CD8-positive, alpha-beta memory T cell (primary cell): ENCODE results near the gene UNC13A. TPM values are rescaled to one million over a fixed set of nuclear protein-coding genes. Genes with fewer than 3 reads are reported as not detected.

Experiments
- CTCF ChIA-PET: fragments of 350-600 bp; sonication (Branson Sonifier 250); formaldehyde crosslinking; loops from one replicate; lab custom pipeline; 2021; ENCODE audit warnings: antibody characterized with exemption; lab: Charles Lee
- POLR2A ChIA-PET: fragments of 350-600 bp; sonication (Branson Sonifier 250); formaldehyde crosslinking; loops from one replicate; lab custom pipeline; 2021; ENCODE audit warnings: antibody characterized with exemption; lab: Charles Lee
- DNase-seq, 5 donors: peaks; one replicate each; pipeline versions ENCODE4 v3.0.0 to v3.0.0-alpha.2; 2020 to 2022; ENCODE audit warnings: mixed read lengths in 1 of 5
- H3K27ac ChIP-seq: one replicate; pipeline ENCODE4 v1.7.0; 2013; ENCODE audit warnings: low read depth, mild to moderate bottlenecking, low read length, moderate library complexity
- H3K27me3 ChIP-seq: 2 replicates; pipeline ENCODE4 v1.7.0; 2013; ENCODE audit warnings: low read length, mild to moderate bottlenecking; ENCODE audit not compliant: insufficient read depth, poor library complexity, severe bottlenecking
- H3K36me3 ChIP-seq: 2 replicates; pipeline ENCODE4 v1.7.0; 2013; ENCODE audit warnings: mild to moderate bottlenecking, low read length, moderate library complexity; ENCODE audit not compliant: insufficient read depth
- H3K4me1 ChIP-seq: 2 replicates; pipeline ENCODE4 v1.7.0; 2013; ENCODE audit warnings: mild to moderate bottlenecking, low read length, moderate library complexity; ENCODE audit not compliant: insufficient read depth
- H3K4me3 ChIP-seq: 2 replicates; pipeline ENCODE4 v1.7.0; 2013; ENCODE audit warnings: mild to moderate bottlenecking, low read length
- H3K9me3 ChIP-seq: 2 replicates; pipeline ENCODE4 v1.7.0; 2013; ENCODE audit warnings: mild to moderate bottlenecking, low read length
- H3K27ac Mint-ChIP-seq, 8 donors: one replicate each; pipeline ENCODE4 v1.8.0; 2020 to 2021; ENCODE audit warnings: mixed read lengths in 8 of 8, mild to moderate bottlenecking in 6 of 8, inconsistent platforms in 3 of 8, moderate library complexity in 3 of 8
- H3K27me3 Mint-ChIP-seq, 2 donors: one replicate each; pipeline ENCODE4 v1.8.0; 2020 to 2021; ENCODE audit warnings: mixed read lengths in 2 of 2, mild to moderate bottlenecking in 1 of 2, moderate library complexity in 1 of 2
- H3K36me3 Mint-ChIP-seq, 3 donors: one replicate each; pipeline ENCODE4 v1.8.0; 2020 to 2021; ENCODE audit warnings: mixed read lengths in 3 of 3, inconsistent platforms in 1 of 3, mild to moderate bottlenecking in 1 of 3
- H3K4me1 Mint-ChIP-seq, 3 donors: one replicate each; pipeline ENCODE4 v1.8.0; 2020 to 2021; ENCODE audit warnings: mixed read lengths in 3 of 3, inconsistent platforms in 1 of 3, mild to moderate bottlenecking in 1 of 3
- H3K4me3 Mint-ChIP-seq, 7 donors: one replicate each; pipeline ENCODE4 v1.8.0; 2020 to 2021; ENCODE audit warnings: mixed read lengths in 7 of 7, mild to moderate bottlenecking in 6 of 7, moderate library complexity in 4 of 7, inconsistent platforms in 2 of 7
- H3K9me3 Mint-ChIP-seq, 5 donors: one replicate each; pipeline ENCODE4 v1.8.0; 2020 to 2022; ENCODE audit warnings: mixed read lengths in 5 of 5, mild to moderate bottlenecking in 3 of 5, moderate library complexity in 2 of 5, inconsistent platforms in 1 of 5
- polyA plus RNA-seq: library from polyadenylated mRNA; unstranded; fragments of 300-500 nt; fragmentation: Illumina TruSeq; gene quantifications from one replicate; pipeline ENCODE4 v1.2.3, GENCODE V29; 2021
- total RNA-seq, 2 experiments: library from RNA; stranded (reverse); gene quantifications; one replicate each; pipeline ENCODE4 v1.2.3, GENCODE V29; 2021

UNC13A gene
- total and polyA plus RNA-seq, 3 experiments from 2014 or later = not detected

DNA sequence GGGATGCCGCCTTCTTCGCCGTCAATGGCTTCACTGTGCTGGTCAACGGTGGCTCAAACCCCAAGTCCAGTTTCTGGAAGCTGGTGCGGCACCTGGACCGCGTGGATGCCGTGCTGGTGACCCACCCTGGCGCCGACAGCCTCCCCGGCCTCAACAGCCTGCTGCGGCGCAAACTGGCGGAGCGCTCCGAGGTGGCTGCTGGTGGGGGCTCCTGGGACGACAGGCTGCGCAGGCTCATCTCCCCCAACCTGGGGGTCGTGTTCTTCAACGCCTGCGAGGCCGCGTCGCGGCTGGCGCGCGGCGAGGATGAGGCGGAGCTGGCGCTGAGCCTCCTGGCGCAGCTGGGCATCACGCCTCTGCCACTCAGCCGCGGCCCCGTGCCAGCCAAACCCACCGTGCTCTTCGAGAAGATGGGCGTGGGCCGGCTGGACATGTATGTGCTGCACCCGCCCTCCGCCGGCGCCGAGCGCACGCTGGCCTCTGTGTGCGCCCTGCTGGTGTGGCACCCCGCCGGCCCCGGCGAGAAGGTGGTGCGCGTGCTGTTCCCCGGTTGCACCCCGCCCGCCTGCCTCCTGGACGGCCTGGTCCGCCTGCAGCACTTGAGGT, 38.1 kb upstream of the UNC13A start:
- POLR2A ChIA-PET = interaction anchor here (0.7 kb wide), 1 partner anchor 206 kb away, joined by 3 read pairs; the partner anchor contains the start of gene CCDC124

DNA sequence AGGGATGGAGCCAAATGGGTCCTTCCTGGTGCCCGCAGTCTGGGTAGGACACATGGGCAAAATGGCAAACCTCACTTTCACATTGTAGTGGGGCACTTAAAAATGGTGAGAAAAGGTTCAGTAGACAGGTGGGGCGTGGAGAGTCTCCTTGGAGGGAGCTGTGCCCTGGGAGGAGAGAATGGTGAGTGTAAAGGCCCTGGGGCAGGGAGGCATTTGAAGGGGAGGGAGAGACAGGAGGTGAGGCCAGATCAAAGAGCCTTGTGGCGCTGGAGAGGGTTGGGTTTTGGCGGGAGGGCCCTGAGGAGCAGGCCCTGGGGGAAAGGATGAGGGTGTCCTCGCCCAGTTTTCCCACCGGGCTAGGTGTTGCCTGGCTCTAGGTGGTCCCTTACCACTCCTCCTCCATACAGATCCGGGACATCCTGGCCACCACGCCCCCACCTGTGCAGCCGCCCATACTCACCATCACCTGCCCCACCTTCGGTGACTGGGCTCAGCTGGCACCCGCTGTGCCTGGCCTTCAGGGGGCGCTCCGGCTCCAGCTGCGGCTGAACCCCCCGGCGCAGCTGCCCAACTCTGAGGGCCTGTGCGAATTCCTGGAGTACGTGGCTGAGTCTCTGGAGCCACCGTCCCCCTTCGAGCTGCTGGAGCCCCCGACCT, 37.4 kb upstream of the UNC13A start:
- ChIA-PET CTCF (interaction anchor here (0.9 to 1.5 kb wide), 3 partner anchors 12 to 130 kb away, joined by 3 to 5 read pairs (median 3); no protein-coding TSS in a partner anchor), POLR2A (no interaction called here)
- no peak for DNase-seq
- Histone ChIP-seq H3K4me1 (peaks cover 18% of the 10 kb centered on the region), H3K27ac (no peak overlapping the region), H3K9me3 (no peaks in the 10 kb centered on the region), H3K4me3 (no peak overlapping the region), H3K27me3 (no peaks in the 10 kb centered on the region), H3K36me3 (peaks cover 4% of the 10 kb centered on the region)
- peak overlapping the region in 2 of 8 donors; percentile 47 to 69 for H3K27ac Mint-ChIP-seq
- H3K27me3 Mint-ChIP-seq = no peaks in the 10 kb centered on the region
- H3K9me3 Mint-ChIP-seq = no peaks in the 10 kb centered on the region
- peaks cover 27 to 56% (median 27%) of the 10 kb centered on the region in 3 donors for H3K4me1 Mint-ChIP-seq
- peaks cover 0 to 71% (median 10%) of the 10 kb centered on the region in 3 donors for H3K36me3 Mint-ChIP-seq
- peak overlapping the region in 1 of 7 donors; percentile 73 for H3K4me3 Mint-ChIP-seq

More for the DNA sequence above, 38.1 kb upstream of the UNC13A start:
- H3K4me1 ChIP-seq = peaks cover 11% of the 10 kb centered on the region
- peaks cover 25 to 56% (median 27%) of the 10 kb centered on the region in 3 donors for H3K4me1 Mint-ChIP-seq
- DNase-seq = no peak
- CTCF ChIA-PET = interaction anchor here (1.4 to 1.5 kb wide), 2 partner anchors 11 to 129 kb away, joined by 3 to 5 read pairs; no protein-coding TSS in a partner anchor
- no peak overlapping the region for H3K27ac ChIP-seq
- no peak overlapping the region for H3K4me3 ChIP-seq
- no peaks in the 10 kb centered on the region for H3K27me3 ChIP-seq
- no peaks in the 10 kb centered on the region for H3K9me3 Mint-ChIP-seq
- H3K27ac Mint-ChIP-seq = no peak overlapping the region
- peaks cover 4% of the 10 kb centered on the region for H3K36me3 ChIP-seq
- H3K27me3 Mint-ChIP-seq = no peaks in the 10 kb centered on the region
- no peaks in the 10 kb centered on the region for H3K9me3 ChIP-seq
- no peak overlapping the region for H3K4me3 Mint-ChIP-seq
- peaks cover 3 to 77% (median 11%) of the 10 kb centered on the region in 3 donors for H3K36me3 Mint-ChIP-seq

DNA sequence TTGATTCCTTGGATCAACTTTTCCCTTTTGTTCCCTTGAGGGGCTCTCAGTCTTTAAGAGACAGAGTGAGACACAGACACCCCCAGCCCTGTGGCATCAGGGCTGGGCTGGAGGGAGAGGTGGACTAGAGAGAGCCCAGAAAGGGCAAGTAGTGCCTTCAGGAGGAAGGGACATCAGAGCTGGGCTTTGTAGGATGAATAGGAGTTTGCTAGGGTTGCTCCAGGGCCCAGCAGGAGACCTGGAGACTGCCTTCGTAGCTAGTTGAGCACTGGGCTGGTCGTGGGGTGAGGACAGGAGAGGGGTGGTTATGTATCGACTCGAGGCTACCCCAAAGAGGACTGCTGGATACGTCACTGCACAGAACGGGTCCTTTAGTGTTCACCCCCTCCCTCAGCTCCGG, 36.5 kb upstream of the UNC13A start:
- Mint-ChIP-seq H3K36me3 (peaks cover 0 to 69% (median 10%) of the 10 kb centered on the region in 3 donors), H3K4me3 (no peak overlapping the region), H3K9me3 (no peaks in the 10 kb centered on the region), H3K27ac (peak overlapping the region in 4 of 8 donors; percentile 46 to 85 (median 79)), H3K27me3 (no peaks in the 10 kb centered on the region), H3K4me1 (peaks cover 25 to 55% (median 27%) of the 10 kb centered on the region in 3 donors)
- ChIA-PET POLR2A (interaction anchor here (0.6 kb wide), 1 partner anchor 18 kb away, joined by 4 read pairs; no protein-coding TSS in a partner anchor), CTCF (interaction anchor here (0.9 kb wide), 1 partner anchor 19 kb away, joined by 3 read pairs; no protein-coding TSS in a partner anchor)
- H3K27me3 ChIP-seq = no peaks in the 10 kb centered on the region
- peaks cover 4% of the 10 kb centered on the region for H3K36me3 ChIP-seq
- DNase-seq = no peak
- H3K4me3 ChIP-seq = no peak overlapping the region
- H3K4me1 ChIP-seq = peaks cover 25% of the 10 kb centered on the region
- H3K27ac ChIP-seq = no peak overlapping the region
- H3K9me3 ChIP-seq = no peaks in the 10 kb centered on the region

DNA sequence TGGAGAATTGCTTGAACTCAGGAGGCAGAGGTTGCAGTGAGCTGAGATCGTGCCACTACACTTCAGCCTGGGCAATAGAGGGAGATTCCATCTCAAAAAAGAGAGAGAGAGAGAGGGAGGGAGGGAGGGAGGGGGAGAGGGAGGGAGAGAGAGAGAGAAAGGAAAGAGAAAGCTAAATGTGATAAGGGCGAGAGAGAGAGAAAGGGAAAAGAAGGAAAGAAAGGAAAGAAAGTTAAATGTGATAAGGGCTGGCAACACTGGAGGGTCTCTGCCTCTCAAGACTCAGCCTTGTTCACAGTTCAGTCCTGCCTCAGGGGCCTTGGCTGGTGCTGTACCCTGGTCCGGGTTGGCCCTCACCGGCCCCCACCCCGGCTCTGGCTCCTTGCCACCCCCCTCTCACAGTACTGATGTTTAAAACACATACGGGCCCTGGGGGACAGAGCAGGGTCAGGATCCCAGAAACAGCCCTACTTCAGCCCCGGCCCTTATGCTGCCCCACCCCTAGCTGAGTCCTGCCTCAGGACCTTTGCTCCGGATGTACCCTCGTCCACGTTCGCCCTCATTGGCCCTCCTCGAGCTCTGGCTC, 34.6 kb upstream of the UNC13A start:
- Histone ChIP-seq H3K36me3 (peaks cover 4% of the 10 kb centered on the region), H3K4me1 (peaks cover 32% of the 10 kb centered on the region), H3K27me3 (no peaks in the 10 kb centered on the region), H3K27ac (no peak overlapping the region), H3K4me3 (no peak overlapping the region), H3K9me3 (no peaks in the 10 kb centered on the region)
- peak overlapping the region in 3 of 7 donors; percentile 16 to 79 (median 31) for H3K4me3 Mint-ChIP-seq
- DNase-seq = no peak
- CTCF ChIA-PET = interaction anchor here (0.7 to 1.5 kb wide), 2 partner anchors 8 to 134 kb away, joined by 3 to 4 read pairs; no protein-coding TSS in a partner anchor
- H3K9me3 Mint-ChIP-seq = no peaks in the 10 kb centered on the region
- H3K27ac Mint-ChIP-seq = peak overlapping the region in 3 of 8 donors; percentile 54 to 93 (median 61)
- POLR2A ChIA-PET = interaction anchor here (1.1 kb wide), 1 partner anchor 28 kb away, joined by 3 read pairs; the partner anchor contains the start of gene FCHO1
- H3K36me3 Mint-ChIP-seq = peaks cover 0 to 55% (median 9%) of the 10 kb centered on the region in 3 donors
- peaks cover 29 to 50% (median 31%) of the 10 kb centered on the region in 3 donors for H3K4me1 Mint-ChIP-seq
- no peaks in the 10 kb centered on the region for H3K27me3 Mint-ChIP-seq

DNA sequence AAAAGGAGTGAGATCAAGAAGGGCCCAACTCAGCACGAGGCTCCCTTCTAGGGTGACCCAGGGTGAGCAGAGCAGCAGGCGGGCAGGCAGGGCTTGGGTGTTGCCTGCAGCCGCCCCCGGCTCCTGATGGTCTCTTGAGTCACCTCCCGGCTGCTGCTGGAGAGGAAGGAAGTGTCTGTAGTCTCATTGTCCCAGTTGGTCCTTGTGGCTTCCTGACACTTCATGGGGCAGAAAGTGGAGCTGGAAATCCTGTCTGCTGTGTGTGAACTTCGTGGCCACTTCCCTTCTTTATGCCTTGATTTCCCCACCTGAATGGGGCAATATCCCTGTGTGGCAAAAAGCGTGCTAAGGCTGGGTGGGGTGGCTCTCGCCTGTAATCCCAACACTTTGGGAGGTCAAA, 33.7 kb upstream of the UNC13A start:
- Mint-ChIP-seq H3K36me3 (peaks cover 0 to 49% (median 9%) of the 10 kb centered on the region in 3 donors), H3K27me3 (no peaks in the 10 kb centered on the region), H3K4me1 (peaks cover 31 to 54% (median 33%) of the 10 kb centered on the region in 3 donors), H3K27ac (peak overlapping the region in 7 of 8 donors; percentile 32 to 87 (median 66)), H3K9me3 (no peaks in the 10 kb centered on the region), H3K4me3 (peak overlapping the region; percentile 83 to 94 (median 89))
- peaks cover 32% of the 10 kb centered on the region for H3K4me1 ChIP-seq
- H3K27ac ChIP-seq = no peak overlapping the region
- H3K4me3 ChIP-seq = no peak overlapping the region
- no peaks in the 10 kb centered on the region for H3K9me3 ChIP-seq
- H3K27me3 ChIP-seq = no peaks in the 10 kb centered on the region
- ChIA-PET POLR2A (interaction anchor here (1.1 kb wide), 1 partner anchor 29 kb away, joined by 3 read pairs; the partner anchor contains the start of gene FCHO1), CTCF (interaction anchor here (0.7 to 1.5 kb wide), 2 partner anchors 9 to 135 kb away, joined by 3 to 4 read pairs; no protein-coding TSS in a partner anchor)
- DNase-seq = no peak
- H3K36me3 ChIP-seq = peaks cover 4% of the 10 kb centered on the region

DNA sequence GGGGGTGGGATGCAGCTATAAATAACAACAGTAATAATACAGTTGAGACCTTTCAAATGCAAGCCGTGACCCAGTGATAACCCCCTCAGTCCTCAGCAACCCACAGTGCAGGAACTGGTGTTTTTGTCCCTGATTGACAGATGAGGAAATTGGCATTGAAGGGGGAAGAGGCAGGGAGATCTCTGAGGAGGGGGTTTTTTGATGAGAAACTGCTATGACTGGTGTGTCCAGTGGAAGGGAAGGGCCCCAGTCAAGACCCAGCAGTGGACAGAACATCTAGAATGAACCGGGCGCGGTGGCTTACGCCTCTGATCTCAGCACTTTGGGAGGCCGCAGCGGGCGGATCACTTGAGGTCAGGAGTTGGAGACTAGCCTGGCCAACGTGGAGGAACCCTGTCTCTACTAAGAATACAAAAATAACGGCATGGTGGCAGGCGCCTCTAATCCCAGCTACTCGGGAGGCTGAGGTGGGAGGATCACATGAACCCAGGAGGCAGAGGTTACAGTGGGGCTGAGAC, 33.0 kb upstream of the UNC13A start:
- POLR2A ChIA-PET = interaction anchor here (0.6 kb wide), 1 partner anchor 139 kb away, joined by 3 read pairs; no protein-coding TSS in a partner anchor
- H3K36me3 ChIP-seq = peaks cover 4% of the 10 kb centered on the region

DNA sequence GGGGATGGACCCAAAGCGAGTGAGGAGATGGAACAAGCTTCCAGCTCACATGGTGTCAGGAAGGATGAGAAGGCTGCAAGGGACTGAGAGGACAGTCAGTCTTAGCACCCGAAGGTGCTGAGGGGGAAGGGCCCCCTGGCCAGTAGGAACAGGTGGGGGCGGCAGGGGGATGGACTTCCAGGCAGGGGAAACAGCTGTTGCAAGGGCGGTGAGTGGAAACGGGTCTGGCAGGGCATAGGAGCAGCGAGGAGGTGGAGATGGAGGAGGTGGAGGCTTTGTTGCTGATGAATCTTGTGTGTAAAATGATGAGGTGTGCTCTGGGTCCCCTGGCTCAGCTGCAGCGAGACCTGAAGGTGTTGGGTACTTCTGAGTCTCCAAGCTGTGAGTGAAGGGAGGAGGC, 32.3 kb upstream of the UNC13A start:
- H3K4me3 ChIP-seq = peak overlapping the region; percentile 83
- H3K36me3 Mint-ChIP-seq = peaks cover 0 to 42% (median 8%) of the 10 kb centered on the region in 3 donors
- POLR2A ChIA-PET = interaction anchor here (0.6 to 1.6 kb wide), 2 partner anchors 130 to 140 kb away, joined by 3 to 5 read pairs; no protein-coding TSS in a partner anchor
- no peaks in the 10 kb centered on the region for H3K27me3 ChIP-seq
- CTCF ChIA-PET = interaction anchor here (1.0 to 1.1 kb wide), 2 partner anchors 16 to 125 kb away, joined by 3 read pairs; no protein-coding TSS in a partner anchor
- no peaks in the 10 kb centered on the region for H3K9me3 Mint-ChIP-seq
- peaks cover 31 to 53% (median 33%) of the 10 kb centered on the region in 3 donors for H3K4me1 Mint-ChIP-seq
- H3K27ac Mint-ChIP-seq = peak overlapping the region; percentile 64 to 98 (median 86)
- no peak for DNase-seq
- peaks cover 32% of the 10 kb centered on the region for H3K4me1 ChIP-seq
- no peaks in the 10 kb centered on the region for H3K9me3 ChIP-seq
- peaks cover 4% of the 10 kb centered on the region for H3K36me3 ChIP-seq
- peak overlapping the region; percentile 47 for H3K27ac ChIP-seq
- H3K27me3 Mint-ChIP-seq = peaks cover 0 to 2% of the 10 kb centered on the region in 2 donors
- H3K4me3 Mint-ChIP-seq = peak overlapping the region; percentile 83 to 94 (median 89)

More for the DNA sequence above, 33.0 kb upstream of the UNC13A start:
- Histone ChIP-seq H3K27me3 (no peaks in the 10 kb centered on the region), H3K4me1 (peaks cover 32% of the 10 kb centered on the region), H3K9me3 (no peaks in the 10 kb centered on the region), H3K4me3 (peak overlapping the region; percentile 83), H3K27ac (no peak overlapping the region)
- Mint-ChIP-seq H3K9me3 (no peaks in the 10 kb centered on the region), H3K4me3 (peak overlapping the region; percentile 83 to 94 (median 89)), H3K36me3 (peaks cover 0 to 45% (median 9%) of the 10 kb centered on the region in 3 donors), H3K27ac (peak overlapping the region in 7 of 8 donors; percentile 45 to 87 (median 75)), H3K4me1 (peaks cover 31 to 54% (median 33%) of the 10 kb centered on the region in 3 donors), H3K27me3 (peaks cover 0 to 2% of the 10 kb centered on the region in 2 donors)
- CTCF ChIA-PET = interaction anchor here (1.1 to 1.5 kb wide), 2 partner anchors 17 to 135 kb away, joined by 3 to 4 read pairs; no protein-coding TSS in a partner anchor
- no peak for DNase-seq
